ENCODE results near the gene CSNK2B.

Gene CSNK2B
- total RNA-seq = 1.6 to 5.5 (median 3.6) reads per million in 18 experiments

DNA sequence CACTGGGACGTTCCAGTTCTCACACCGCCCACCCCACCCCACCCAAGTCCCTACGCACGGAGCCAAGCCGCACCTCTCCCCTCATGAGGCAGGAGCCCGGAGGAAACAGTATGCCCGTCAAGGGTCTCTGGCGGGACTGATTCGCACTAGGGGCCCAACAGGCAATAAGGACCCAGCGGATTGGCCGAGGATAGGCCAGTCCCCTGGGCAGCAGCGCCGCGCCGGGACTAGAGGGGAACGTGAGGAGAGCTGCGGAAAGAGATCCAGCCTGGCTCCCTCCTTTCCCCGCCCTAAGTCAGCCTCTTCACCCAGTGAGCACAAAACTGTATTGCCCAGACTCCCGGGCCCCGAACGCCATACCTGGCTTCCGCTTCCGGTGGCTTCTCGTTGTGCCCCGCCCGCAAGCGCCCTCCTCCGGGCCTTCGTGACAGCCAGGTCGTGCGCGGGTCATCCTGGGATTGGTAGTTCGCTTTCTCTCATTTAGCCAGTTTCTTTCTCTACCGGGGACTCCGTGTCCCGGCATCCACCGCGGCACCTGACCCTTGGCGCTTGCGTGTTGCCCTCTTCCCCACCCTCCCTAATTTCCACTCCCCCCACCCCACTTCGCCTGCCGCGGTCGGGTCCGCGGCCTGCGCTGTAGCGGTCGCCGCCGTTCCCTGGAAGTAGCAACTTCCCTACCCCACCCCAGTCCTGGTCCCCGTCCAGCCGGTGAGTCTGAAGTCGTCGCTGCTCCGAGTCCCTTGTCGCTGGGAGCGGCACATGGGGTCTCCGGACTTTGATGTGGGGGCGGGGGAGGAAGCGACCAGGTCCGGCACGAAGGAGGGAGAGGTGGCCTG is at the start of gene CSNK2B:
Gene CSNK2B (plus strand): TSS at position 580 of the 836 bp plus-strand sequence. CDS start 752 bp downstream, outside the sequence.
- DNase-seq = peak; percentile 98 to 99

DNA sequence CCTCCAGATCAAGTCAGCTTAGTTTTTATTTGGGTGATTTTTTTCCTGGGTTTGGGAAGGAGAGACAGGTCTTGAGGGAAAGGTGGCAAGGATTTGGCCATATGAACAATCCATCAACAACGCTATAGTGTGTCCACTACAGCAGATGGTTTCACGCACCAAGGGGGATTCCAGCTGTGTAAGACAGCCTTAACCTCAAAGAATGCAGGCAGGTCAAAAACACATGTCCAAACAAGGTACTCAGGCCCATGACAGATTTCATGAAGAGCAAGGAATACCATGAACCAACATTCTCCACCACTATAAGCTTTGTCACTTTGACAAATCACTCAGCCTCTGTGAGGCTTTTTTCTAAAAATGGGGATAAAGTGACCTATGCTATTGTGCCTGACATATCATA is 48.9 kb upstream of the CSNK2B start:
- no peak for DNase-seq

DNA sequence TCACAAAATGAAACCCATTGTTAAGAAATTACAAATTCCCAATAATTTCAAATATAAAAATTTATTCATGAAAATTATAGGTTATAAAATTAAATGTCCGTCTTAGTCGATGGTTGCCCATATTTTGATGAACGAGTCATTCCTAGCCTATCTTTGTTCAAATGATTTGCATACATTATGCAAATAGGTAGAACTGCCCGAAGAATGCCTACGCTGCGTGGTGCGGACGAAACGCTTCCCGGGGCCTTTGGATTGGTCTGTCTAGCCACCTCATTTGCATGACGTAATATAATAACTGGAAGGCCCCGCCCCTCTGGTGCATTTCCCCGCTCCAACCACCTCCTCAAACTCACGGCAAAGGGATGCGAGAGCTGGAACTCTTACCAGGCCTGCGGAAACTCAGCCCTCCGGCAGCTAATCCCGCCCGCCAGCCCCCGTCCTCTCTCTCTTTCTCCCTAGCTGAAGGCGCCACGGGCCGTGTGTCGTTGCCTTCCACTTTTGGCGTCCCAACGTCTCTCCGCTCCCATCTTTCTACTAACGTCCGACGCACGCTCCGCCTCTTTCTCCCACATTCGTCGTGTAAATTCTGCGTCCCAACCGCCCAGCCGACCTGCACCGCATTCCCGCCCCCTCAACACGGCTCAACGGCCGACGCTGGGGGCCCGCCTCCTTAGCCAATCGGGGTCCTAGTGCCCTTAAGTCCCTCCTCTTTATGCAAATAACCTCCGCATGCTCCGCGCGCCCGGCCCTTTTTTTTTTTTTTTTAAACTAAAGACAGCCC is 45.9 kb upstream of the CSNK2B start:
- DNase-seq = peak; percentile 100

DNA sequence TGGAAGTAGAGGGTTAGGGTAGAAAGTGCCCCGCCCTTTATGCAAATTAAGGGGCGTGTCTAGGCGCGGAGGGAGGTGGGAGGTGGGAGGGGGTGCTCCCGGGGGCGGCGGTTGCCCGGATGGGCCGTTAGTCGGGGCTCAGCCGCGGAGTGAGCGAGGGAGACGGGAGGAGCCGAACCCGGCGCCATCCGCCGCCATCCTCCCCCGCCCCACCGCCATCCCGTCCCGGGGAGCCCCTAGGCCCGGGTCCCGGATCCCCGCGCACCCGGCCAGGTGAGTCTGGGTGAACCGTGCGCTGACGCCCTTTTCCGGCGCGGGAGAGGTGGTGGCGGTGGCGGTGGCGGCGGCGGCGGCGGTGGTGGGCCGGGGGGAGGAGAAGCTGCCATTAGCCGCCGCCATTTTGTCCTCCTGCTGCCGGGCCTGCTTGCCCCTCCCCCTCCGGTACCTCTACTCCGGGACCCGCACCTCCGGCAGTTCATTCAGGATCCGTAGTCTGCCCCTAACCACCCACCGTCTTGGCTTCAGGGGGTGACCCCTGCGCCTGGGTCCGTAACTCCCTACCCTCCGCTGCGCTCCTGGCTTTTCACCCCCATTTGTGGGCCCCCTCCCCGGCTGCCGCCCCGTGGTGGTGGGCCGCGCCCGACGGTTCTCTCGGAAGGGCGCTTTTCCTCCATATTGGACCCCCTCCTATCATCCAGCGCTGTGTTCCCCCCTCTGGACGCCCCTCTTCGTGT is 45.1 kb upstream of the CSNK2B start, which contains the start of gene PRRC2A:
Gene PRRC2A (plus strand): TSS at position 130 of the 734 bp plus-strand sequence. CDS start 2,075 bp downstream, outside the sequence.
- DNase-seq = peak in 1 of 2 donors; percentile 41

DNA sequence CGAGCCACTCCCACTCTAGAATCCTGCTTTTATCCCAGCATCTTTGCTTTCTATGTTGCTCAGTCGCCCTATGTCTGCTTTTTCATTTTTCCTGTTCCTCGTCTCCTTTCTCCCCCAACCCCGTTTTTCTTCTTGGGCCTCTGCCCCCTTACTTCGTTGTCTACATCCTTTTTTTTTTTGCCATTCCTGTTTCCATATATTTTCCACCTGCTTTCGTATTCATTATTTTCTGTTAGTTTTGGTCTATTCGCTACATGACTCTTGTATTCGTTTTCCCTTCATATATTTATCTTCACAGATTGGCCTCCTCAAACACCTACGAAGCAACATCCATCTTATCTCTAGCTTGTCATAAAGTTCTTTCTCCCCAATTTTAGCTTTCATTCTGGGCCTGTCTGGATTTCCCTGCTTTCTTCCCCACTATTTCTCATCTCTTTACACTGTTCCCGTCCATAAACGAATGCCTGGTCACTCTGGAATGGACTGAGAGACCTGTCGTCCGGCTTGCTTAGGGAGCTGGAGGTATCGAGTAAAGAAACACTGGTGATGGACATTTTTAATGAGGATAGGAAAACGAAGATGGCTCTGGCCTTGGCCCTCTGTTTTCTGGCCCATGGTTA is 44.5 kb upstream of the CSNK2B start:
- no peak for DNase-seq

DNA sequence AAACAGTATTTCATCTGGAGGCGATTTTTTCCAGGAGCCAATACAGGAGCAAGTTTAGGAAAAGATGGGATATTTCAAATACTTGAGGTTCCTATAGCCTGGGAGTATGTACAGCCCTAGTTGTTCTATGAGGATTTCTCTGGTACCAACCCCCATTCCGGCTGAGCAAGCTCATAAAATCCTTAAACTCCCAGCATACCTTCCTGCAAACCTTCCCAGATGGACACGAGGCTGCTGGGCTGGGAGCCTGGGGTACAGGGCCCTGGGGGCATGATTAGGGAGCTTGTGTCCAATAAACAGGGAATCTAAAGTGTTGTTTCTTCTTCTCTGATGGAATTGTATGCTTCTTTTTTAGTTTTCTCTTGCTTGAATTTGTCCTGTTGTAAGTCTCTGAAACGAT is 43.9 kb upstream of the CSNK2B start:
- no peak for DNase-seq

DNA sequence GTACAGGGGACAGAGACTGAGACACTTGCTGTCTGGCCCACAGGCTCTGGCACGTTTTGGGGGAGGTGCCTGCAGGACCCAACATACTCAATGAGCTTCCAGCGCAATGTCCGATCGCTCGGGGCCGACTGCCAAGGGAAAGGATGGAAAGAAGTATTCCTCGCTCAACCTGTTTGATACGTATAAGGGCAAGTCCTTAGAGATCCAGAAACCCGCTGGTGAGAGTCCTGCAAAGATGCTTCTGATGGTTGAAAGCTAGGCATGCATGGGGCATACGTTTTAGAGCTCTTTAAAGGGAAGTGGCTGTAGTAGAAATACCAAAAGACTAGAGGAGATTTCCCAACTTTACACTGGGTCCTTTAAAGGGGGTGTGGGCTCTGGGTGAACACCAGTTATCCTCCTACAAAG is 43.2 kb upstream of the CSNK2B start:
- DNase-seq = peak; percentile 57 to 59

DNA sequence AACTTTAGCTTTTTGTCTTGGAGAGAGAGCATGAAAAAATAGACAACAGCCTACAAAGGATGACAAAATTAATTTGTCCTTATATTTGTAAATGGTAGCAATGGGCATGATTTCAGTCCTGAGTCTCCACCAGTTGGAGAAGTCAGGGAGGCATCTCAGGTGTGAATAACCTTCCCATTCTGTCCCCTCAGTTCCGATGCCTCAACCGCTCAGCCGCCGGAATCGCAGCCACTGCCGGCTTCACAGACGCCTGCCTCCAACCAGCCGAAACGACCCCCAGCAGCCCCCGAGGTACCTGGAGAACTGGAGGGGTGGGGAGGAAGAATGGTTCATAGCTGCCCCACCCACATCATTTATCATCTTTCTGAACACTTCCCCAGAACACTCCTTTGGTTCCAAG is 41.8 kb upstream of the CSNK2B start:
- DNase-seq = no peak

DNA sequence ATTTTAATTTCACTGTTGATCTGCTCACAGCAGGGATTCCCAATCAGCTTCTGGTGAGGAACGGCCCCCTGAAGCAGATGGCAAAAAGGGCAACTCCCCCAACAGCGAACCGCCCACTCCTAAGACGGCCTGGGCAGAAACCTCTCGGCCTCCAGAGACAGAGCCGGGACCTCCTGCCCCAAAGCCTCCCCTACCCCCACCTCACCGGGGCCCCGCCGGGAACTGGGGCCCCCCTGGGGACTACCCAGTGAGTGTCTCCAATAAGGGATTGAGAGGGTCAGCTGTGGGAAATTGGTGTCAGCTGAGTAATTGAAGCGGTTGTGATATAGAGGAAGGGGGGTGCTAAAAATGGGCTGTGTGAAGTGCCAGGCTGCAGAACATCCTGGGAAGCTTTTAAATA is 38.9 kb upstream of the CSNK2B start:
- DNase-seq = no peak

DNA sequence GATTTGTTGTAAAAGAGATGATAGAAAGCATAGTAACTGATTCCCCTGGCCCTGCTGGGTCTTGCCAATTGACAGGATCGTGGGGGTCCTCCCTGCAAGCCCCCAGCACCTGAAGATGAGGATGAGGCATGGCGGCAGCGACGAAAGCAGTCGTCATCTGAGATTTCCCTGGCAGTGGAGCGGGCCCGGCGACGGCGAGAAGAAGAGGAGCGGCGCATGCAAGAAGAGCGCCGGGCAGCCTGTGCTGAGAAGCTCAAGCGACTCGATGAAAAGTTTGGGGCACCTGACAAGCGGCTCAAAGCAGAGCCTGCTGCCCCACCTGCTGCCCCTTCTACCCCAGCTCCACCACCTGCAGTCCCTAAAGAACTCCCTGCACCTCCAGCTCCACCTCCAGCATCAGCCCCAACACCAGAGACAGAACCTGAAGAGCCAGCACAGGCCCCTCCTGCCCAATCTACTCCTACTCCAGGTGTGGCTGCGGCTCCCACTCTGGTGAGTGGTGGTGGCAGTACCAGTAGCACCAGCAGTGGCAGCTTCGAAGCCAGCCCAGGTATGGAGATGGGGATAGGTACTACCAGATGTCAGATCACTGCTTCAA is 38.1 kb upstream of the CSNK2B start:
- no peak for DNase-seq

DNA sequence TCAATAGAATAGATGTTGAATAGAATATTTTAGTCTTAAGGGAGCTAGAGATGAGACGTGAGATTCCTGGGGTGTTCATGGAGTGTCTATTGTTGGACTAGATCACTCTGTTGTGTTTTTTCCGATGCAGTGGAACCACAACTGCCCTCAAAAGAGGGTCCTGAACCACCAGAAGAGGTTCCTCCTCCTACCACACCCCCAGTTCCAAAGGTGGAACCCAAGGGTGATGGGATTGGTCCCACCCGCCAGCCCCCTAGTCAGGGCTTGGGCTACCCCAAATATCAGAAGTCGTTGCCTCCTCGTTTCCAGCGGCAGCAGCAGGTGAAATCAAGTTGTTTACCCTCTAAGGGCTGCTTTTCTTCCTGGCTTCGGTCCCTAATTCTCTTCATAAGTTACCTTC is 36.9 kb upstream of the CSNK2B start:
- DNase-seq = no peak

DNA sequence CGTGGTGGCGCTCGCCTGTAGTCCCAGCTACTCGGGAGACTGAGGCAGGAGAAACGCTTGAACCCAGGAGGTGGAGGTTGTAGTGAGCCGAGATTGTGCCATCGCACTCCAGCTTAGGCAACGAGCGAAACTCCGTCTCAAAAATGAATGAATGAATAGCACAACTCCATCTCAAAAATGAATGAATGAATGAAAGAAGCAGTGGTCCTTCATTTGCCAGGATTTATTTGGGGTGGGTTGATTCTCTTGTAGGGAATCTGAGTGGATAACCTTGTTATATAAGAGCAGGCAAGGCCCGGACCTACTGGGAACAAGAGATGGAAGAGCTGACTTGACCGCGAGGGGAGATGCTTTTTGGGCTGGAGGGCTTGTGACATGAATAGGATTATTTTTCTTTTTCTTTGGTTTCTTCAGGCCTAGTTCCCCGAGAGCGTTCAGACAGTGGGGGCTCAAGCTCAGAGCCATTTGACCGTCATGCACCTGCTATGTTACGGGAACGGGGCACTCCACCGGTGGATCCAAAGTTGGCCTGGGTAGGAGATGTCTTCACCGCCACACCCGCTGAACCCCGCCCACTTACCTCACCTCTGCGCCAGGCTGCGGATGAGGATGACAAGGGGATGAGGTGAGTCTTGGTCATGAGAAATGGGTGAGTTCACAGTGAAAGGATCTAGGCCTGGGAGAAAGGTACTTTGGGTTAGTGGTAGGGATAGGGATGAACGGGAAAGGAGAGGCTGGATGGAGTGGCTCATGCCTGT is 35.5 kb upstream of the CSNK2B start:
- no peak for DNase-seq

DNA sequence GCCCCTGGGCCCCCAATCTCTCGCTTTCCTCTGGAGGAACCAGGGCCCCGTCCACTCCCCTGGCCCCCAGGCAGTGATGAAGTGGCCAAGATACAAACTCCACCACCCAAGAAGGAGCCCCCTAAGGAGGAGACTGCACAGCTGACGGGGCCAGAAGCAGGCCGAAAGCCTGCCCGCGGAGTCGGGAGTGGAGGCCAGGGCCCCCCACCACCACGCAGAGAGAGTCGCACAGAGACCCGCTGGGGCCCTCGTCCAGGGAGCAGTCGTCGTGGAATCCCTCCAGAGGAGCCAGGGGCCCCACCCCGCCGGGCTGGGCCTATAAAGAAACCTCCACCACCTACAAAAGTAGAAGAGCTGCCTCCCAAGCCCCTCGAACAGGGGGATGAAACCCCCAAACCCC is 34.7 kb upstream of the CSNK2B start:
- DNase-seq = no peak

DNA sequence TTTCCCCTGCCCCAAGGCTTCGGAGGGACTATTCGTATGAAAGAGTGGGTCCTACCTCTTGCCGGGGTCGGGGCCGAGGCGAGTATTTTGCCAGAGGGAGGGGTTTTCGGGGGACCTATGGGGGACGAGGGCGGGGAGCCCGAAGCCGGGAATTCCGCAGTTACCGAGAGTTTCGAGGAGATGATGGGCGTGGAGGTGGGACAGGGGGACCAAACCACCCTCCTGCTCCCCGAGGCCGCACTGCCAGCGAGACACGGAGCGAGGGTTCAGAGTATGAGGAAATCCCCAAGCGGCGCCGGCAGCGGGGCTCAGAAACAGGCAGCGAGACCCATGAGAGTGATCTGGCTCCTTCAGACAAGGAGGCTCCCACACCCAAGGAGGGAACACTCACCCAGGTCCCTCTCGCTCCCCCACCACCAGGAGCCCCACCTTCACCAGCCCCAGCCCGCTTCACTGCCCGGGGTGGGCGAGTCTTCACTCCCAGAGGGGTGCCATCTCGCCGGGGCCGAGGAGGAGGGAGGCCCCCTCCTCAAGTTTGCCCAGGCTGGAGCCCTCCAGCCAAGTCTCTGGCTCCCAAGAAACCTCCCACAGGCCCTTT is 34.1 kb upstream of the CSNK2B start:
- DNase-seq = no peak

DNA sequence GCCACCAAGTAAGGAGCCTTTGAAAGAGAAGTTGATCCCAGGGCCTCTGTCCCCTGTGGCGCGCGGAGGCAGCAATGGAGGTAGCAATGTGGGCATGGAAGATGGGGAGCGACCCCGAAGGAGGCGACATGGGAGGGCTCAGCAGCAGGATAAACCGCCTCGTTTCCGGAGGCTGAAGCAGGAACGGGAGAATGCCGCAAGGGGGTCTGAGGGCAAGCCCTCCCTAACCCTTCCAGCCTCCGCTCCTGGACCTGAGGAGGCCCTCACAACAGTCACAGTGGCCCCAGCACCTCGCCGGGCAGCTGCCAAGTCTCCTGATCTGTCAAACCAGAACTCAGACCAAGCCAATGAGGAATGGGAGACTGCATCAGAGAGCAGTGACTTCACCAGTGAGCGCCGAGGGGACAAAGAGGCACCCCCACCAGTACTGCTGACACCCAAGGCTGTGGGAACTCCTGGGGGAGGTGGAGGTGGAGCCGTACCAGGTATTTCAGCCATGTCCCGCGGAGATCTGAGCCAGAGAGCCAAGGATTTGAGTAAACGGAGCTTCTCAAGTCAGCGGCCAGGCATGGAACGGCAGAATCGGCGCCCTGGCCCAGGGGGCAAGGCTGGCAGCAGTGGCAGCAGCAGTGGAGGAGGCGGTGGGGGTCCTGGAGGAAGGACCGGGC is 33.5 kb upstream of the CSNK2B start:
- DNase-seq = no peak

DNA sequence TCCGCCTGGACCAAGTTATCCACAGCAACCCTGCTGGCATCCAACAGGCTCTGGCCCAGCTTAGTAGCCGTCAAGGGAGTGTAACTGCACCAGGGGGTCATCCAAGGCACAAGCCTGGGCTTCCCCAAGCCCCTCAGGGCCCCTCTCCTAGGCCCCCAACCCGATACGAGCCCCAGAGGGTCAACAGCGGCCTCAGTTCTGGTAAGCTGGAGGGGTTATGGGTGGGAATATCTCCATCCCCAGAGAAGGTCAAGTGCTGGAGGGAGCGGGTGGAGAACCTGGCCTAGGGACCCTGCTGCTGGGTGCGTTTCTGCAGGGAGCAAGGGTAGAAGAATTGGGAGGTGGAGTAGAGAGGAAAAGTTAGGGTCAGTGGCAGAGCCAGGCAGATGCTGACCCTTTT is 32.4 kb upstream of the CSNK2B start:
- no peak for DNase-seq

DNA sequence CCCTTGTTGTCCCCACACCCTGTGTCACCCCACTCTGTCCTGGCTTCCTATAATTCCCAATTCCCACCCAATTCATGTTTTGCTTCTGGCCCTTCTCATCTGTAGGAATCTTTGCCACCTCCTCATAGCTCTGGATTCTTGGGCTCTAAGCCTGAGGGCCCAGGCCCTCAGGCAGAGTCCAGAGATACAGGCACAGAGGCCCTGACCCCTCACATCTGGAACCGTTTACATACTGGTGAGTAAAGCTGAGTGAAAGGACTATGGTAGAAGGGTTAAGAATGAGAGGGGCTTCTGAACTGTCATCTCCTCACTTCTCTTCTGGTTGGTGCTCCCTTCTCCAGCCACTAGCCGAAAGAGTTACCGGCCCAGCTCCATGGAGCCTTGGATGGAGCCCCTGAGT is 31.7 kb upstream of the CSNK2B start:
- DNase-seq = no peak

DNA sequence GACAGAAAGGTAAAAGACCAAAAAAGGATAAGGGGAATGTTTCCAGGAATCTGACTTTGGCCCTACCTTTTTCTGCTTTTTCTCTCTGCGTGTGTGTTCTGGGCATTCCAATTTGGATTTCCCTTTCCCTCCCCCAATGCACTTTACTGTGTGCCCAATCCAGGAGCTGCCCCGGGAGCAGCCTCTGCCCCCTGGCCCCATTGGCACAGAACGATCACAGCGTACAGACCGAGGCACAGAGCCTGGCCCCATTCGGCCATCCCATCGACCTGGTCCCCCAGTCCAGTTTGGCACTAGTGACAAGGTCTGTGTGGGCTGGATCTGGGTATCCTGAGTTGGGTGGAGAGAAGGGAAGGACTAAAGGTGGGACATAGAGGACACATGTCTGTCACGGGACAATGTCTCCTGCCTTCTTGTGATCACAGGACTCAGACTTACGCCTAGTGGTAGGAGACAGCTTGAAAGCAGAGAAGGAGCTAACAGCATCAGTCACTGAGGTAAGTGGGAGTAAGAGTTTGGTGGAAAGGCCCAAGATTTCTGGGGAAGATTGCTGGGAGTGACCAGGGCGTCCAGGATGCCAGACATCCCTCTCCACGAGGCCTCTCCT is 30.8 kb upstream of the CSNK2B start:
- DNase-seq = no peak

DNA sequence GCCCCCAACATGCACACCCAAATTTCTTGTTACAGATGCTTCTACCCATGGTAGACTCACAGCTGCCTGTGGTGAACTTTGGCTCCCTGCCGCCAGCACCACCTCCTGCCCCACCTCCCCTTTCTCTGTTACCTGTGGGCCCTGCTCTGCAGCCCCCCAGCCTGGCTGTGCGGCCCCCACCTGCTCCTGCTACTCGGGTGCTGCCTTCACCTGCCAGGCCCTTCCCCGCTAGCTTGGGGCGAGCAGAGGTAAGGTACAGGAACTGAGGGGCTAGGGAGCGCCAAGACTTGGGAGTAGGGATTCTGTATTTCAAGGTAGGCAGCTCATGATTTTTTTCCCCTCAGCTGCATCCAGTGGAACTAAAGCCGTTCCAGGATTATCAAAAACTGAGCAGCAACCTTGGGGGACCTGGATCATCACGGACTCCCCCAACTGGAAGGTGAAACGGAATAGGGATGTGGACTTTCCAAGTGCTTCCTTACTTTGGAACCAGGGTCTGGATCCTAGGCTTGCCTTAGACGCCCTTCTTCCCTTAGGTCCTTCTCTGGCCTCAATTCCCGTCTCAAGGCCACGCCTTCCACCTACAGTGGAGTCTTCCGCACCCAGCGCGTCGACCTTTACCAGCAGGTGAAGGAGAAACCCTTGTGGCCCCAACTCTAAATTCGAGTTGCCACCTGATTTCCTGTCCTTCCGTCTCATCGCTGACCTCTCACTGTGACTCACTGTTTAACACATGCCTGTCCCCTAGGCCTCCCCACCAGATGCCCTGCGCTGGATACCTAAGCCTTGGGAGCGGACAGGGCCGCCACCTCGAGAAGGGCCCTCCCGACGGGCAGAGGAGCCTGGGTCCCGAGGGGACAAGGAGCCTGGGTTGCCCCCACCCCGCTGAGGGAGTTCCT is 28.9 kb upstream of the CSNK2B start:
- DNase-seq = no peak

Measured in inflammatory macrophage (primary cell).